Measurements from ENCODE around the gene BCL2L1.
"Not testable (repeated sequence)": the region's sequence is repeated elsewhere in the genome, so short reads cannot be mapped to it uniquely, and the experiment has no call there.

BCL2L1 gene

DNA sequence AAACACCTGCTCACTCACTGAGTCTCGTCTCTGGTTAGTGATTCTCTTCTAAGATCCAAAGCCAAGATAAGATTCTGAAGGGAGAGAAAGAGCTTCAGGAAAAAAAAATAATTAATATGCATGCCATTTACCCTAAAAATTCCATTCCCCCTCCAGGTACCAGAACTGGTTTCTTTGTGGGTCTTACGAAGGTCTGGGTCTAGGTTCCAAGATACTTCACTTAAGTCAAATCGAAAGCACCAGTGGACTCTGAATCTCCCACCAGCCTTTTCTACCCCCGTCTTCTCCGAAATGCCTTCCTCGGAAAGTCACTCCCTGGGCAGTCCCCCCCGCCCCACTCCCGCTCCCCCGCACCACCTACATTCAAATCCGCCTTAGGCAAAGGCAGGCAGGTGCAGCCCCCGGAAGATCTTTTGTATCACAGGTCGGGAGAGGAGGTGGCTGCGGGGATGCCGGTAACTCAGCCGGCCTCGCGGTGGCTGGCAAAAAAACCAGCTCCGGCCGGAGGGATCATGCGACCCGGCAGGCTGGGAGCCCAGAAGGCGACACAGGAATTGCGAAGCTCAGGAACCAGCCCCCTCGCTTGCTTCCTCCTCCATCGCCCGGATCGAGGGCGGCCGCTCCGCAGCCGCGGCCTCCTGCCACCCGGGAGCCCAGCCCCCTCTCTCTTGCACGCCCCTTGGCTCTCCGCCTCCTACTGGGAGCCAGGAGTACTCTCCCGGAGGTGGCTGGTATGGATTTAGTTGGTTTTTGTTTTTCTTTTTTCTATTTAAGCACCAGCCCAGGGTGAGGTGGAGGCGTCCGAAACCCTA is at the start of gene BCL2L1:
TSS of gene BCL2L1 (minus strand) at position 612 of the 812 bp plus-strand sequence. CDS start 650 bp downstream, outside the sequence.
- peak; percentile 74 for DNase-seq

DNA sequence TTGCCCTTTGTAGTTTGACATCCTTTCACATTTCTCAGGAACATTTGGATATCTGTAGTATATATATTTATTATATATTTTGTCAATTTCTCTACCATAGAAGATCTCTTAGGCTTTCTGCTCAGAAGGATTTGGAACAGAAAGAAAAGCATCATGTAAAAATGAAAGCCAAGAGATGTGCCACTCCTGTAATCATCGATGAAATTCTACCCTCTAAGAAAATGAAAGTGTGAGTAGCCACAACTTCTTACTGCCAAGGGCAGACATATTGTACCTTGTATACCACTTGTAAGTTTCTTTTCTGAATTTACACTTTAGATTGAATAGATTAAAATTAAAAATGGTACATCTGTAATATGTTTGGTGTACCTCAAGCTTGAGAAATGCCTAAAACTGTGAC is 47.6 kb upstream of the BCL2L1 start:
- no peak for DNase-seq

DNA sequence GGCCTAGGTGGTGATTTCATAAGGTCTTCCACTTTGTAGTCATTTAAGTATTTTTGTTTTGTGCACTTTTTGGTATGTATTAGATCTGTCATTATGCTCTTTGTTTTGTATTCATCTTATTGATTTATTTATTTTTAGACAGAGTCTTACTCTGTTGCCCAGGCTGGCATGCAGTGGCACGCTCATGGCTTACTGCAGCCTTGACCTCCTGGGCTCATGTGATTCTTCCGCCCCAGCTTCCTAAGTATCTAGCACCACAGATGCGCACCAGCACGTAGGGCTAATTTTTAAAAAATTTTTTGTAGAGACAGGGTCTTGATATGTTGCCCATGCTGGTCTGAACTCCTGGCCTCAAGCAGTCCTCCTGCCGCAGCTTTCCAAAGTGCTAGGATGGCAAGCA is 47.0 kb upstream of the BCL2L1 start:
- DNase-seq, result no peak

DNA sequence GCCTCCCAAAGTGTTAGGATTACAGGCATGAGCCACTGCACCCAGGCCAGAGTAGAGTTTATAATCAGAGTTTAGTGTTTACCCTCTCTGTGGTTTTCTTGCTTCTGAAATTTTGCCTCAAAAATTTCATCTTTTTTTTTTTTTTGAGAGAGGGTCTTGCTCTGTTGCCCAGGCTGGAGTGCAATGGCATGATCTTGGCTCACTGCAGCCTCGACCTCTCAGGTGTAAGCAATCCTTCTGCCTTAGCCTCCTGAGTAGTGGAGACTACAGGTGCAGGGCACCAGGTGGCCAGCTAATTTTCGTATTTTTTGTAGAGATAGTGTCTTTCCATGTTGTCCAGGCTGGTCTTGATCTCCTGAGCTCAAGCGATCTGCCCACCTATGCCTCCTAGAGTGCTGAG is 45.1 kb upstream of the BCL2L1 start:
- no peak for DNase-seq

DNA sequence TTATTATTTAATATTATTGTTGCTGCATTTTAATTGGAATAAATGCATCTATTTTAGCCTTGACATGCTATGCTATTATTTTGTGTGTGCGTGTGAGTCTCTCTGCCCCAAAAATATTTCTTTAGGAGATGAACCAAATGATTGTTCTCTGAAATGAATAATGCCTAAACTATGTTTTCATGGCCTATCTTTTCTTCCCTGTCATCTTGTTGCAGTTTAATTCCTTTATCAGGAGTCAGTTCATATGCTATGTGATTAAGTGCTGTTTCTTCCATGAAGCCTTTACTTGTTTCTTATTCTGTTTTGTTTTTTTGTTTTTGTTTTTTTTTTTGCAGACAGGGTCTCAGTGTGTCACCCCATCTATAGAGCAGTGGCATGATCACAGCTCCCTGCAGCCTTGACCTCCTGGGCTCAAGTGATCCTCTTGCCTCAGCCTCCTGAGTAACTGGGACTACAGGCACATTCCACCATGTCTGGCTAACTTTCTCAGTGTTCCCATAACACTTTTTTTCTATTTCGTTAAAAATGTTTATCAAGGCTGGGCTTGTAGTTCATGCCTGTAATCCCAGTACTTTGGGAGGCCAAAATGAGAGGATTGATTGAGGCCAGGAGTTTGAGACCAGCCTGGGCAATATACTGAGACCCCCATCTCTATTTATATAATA is 42.1 kb upstream of the BCL2L1 start:
- DNase-seq, result no peak

DNA sequence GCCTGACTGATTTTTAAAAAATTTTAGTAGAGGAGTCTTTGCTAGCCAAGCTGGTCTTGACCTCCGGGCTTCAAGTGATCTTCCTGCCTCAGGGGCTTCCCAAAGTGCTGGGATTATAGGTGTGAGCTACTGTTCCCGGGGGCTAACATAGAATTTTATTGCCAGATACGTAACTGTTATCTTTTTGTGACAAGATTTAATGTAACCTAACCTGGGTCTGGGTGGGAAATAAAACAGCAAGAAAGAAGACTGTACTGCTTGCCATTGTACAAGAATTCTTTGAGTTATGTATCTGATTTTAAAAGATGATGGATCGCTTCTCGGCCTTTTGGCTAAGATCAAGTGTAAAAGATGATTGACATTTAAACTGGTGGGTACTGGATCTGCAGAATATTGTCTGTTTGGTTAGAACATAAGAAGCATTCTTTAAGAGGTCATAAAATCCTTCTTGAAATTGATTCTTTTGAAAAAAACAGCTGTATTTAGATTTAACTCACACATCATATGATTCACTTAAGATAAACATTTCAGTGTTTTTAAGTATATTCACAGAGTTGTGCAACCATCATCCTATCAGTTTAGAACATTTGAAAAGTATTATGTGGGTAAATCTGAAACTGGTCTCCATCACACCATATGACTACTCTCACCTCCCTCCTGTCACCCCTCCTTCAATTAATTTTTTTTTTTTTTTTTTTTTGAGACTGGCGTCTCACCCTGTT is 38.0 kb upstream of the BCL2L1 start:
- DNase-seq, result no peak

DNA sequence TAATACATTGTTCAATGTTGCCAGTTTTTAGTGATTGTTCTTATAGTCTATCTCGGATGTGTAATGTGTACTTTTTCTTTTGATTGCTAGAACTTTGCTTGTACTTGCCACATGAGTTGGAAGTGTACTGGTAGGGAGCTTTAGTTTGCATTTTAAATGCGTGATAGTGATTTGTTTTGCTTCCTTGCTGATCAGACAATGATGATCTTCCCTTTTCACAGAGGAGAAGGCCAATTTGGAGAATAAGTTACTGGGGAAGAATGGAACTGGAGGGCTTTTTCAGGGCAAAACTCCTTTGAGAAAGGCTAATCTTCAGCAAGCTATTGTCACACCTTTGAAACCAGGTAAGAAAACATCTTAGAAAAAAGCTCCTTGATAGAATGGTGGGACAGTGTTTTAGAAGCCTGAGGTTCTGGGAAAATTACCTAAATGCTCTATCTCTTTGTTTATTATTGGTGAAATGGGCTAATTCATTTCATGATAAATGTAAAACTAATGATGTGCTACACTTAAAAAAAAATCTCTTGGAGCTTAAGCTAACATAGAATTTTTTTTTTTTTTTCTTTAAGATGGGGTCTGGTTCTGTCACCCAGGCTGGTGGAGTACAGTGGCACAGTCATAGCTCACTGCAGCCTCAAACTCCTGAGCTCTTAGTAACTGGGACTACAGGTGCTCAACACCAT is 37.3 kb upstream of the BCL2L1 start:
- no peak for DNase-seq

DNA sequence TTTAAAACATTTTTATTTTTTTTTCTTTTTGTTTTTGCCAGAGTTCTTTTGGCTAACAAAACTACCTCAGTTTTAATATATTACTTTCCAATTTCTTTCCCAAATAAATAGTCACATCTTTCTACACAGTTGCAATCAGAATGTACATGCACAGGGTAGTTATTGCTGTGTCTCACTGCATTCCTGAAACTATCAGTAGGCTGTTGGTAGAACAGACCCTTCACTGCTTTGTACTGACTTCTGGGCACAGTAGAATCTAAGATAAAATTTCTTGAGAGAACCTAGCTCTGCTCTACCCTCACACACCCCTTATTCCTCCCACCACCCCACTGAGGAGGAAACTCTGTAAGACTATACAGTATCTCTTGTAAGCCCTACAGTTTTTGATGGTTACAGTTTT is 36.3 kb upstream of the BCL2L1 start:
- no peak for DNase-seq

DNA sequence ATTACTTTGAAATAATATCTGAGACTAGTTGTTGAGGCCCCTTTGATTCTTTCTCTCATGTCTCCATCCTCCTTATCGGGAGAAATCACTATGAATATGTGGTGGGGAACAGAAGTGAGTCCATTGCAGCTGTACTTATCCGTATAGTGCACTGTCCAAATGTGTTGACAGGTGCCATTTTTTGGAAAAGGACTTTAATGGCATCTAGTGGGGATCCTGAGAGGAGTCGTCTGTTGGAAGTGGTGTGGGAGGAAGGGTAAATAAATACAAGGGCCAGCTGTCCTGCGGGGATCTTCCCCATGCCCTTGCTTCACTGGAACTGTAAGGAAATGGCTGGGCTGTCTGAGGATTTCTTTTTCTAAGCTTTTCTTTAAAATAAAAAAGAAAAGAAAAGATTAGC is 35.9 kb upstream of the BCL2L1 start:
- DNase-seq, result no peak

DNA sequence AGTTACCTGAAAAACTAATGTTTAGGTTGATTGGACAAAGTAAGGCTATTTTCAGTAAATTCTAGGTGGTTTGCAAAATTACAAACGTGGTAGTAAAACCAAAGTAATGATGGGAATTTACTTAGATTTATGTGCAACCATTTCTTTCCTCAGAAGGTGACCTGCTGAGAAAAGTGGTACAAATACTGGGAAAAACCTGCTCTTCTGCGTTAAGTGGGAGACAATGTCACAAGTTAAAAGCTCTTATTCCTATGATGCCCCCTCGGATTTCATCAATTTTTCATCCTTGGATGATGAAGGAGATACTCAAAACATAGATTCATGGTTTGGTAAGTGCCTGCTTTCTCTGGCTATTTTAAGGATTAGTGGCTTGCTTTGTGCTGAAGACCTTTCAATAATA is 34.6 kb upstream of the BCL2L1 start:
- DNase-seq, result no peak

DNA sequence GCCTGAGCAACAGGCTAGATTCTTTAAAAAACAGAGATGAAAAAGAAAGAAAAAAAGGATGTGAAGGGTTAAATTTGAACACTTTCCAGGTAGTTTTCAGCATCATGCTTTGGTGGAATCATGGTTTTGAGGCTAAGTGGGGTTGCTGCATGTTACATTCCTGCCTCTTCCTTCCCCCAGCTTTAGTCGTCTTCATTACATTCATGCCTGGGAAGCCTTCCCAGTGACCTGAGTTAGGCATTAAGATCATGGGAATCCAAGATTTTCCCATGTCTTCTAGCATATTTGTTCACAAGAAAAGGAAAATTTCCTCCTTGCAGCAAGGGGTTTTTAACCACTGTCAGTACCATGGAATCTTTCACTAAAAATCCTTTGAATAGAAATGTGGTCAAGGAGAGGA is 28.5 kb upstream of the BCL2L1 start:
- no peak for DNase-seq

DNA sequence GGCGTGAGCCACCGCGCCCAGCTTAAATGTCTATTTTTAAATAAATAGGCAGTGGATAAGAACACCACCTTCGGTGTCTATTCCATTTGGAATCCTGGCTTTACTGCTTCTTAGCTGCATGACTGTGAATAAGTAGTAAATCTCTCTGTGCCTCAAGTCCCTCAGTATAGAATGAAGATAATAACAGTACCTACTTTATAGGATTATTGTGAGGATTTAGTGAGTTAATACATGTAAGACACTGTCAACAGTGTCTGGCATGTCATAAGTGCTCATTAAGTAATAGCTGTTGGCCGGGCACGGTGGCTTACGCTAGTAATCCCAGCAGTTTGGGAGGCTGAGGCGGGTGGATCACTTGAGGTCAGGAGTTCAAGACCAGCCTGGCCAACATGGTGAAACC is 26.6 kb upstream of the BCL2L1 start:
- DNase-seq, result no peak

DNA sequence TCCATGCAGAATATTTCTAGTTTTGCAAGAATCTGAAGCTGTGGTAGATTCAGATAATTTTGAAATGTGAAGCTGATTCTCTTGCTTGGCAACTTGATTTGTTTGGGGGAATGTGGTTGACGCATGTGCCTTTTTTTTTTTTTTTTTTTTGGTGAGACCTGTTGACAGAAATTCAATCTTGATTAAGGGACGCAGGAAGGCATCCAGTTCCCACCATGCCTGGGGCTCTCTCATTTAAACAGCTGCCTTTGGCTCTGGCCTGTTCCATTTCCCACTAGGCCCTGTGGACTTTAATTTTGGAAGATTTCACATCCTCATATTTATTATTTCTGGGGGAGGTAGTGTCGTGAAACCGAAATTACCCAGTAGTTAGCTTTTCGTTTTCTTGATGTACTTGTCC is 25.0 kb upstream of the BCL2L1 start:
- DNase-seq, result no peak

DNA sequence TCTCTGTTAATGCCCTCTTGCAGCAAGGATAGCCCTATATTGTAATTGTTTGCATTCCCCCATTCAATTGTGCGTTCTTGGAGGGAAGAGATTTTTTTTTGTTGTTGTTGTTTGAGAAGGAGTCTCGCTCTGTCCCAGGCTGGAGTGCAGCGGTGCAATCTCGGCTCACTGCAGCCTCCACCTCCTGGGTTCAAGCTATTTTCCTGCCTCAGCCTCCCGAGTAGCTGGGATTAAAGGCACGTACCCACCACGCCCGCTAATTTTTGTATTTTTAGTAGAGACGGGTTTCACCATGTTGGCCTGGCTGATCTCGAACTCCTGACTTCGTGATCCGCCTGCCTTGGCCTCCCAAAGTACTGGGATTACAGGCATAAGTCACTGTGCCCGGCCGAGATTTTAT is 24.4 kb upstream of the BCL2L1 start:
- not testable (repeated sequence) for DNase-seq

DNA sequence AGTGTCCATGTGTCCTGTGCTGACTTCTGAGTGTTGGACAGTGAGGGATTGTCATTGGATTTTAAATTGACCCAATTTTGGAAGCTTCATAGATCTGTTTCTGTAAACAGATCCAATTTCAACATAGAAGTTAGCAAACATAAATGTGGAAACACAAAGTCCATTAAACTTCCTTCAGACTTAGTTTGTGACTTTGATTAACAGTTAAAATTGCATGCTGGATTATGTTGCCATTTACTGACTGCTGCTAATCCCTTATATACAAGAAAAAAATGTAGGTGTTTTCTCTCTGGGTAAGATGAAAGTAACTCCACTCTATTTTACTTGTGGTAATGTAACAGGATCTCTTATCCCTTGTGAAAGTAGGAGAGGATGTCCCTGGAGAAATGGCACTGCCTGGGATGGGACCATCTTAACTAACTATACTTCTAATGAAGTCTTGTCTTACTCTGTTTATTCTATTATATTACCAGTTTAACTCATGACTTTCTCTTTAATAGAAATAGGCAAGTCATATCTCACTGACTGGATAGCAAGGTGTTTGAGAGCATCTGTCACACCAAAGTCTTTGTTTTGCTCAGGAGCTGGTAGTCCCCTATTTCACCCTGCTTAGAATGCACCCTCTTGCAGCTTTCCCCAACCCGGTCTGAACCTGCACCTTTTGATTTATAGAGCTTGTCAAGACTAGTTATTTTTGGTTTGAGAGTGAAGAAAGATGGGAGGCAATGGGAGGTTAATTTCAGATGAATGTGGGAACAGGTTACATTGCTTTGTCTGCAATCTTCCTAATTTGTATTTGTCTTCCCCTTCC is 23.6 kb upstream of the BCL2L1 start:
- DNase-seq, result no peak

DNA sequence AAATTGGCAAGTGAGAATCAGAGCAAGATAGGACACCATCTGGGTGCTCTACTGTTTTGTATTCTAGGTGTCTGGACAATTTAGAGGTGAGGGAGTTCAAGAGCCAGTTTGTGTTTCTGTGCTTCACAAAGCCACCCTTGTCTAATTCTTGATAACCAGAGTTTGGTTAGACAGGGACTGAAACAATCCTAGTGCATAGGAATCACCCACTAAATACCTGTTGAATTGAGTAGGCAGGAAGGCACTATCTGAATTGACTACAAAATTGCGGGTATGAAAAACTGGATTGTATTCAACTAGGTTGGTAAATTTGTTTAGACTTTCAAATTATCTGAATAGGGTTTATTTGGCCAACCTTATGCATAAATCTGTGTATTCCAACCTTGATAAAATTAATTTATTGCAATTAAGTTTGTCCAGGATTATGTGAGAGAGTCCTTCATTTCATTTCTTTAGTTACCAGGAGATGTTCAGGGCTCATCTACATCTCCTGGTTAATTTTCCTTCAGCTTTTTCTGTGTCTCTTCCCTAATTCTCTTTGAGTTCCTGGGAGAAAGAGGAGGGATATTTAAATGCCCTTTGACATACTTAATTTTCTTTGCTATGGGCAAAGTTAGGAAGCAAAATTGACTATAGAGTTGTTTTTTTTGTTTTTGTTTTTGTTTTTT is 18.1 kb upstream of the BCL2L1 start:
- DNase-seq, result no peak

DNA sequence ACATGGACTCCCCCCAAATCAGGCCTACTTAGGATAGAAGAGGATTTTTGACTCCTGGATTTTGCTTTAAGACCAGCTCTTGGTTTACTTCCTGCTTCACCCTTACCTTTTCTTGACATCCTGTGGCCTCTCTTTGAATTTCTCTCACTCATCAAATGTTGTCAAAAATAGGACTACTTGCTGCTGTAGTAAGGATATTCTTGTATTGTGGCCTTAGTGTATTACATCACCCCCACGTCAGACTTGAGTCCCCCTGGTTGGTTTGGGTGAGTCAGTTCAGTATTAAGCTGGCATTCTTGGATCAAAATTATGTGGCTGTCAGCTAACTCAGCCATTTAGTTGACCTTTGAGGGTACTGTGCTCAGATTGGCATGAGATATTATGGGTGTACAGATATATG is 17.5 kb upstream of the BCL2L1 start:
- no peak for DNase-seq

DNA sequence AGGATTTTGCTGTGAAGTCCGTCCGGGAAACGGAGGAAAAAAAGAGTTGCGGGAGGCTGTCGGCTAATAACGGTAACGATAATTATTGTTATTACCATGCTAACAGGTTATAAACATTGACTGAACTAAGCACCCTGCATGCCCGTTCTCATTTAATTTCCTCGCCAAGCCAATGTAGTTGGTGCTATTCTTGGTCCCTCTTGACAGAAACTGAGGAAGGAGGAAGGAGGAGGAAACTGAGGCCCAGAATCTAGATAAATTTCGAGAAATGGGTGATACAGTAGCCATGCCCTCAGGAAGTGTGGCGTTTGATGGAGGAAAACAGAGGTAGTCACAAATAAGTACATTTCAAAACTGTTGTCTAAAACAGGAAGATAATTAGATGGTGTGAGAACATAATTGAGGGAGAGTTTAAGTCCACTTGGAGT is 16.9 kb upstream of the BCL2L1 start:
- DNase-seq, result no peak

DNA sequence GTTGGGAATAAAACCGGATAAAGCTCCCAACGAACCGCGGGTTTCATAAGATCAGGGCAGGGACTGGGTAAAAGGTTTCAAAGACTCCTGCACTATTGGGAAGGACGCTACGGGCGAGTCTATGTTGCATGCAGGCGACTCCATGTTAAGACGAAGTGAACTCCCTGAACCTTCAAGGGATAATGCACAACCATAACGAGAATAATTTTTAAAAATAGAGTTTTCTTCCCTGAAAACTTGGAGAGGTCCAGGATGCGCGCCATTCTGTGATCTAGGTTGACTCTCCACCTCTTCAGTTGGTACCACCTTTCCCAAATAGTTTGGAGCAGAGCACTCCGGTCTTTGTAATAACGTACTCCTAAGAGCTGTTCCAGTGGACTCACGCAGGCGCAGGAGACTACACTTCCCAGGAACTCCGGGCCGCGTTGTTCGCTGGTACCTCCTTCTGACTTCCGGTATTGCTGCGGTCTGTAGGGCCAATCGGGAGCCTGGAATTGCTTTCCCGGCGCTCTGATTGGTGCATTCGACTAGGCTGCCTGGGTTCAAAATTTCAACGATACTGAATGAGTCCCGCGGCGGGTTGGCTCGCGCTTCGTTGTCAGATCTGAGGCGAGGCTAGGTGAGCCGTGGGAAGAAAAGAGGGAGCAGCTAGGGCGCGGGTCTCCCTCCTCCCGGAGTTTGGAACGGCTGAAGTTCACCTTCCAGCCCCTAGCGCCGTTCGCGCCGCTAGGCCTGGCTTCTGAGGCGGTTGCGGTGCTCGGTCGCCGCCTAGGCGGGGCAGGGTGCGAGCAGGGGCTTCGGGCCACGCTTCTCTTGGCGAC is 16.3 kb upstream of the BCL2L1 start, which contains the start of gene TPX2:
TSS of gene TPX2 (plus strand) at position 562 of the 821 bp plus-strand sequence. CDS start 18,187 bp downstream, outside the sequence.
- peak; percentile 96 for DNase-seq

DNA sequence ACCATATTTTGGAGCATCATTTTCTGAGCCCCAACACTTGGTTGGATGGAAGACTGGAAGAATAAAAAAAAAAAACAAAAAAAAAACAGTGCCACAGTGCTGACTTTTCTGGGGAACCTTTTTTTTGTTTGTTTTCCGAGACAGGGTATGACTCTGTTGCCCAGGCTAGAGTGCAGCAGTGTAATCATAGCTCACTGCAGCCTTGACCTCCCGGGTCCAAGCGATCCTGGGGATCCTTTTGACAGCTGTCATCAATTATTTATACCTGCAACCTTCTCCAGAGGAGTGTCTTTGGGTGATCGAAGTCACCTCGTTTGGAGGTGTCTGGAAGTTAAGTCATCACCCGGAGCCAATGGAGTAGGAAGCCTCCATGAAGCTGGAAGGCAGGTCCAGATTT is 8.7 kb upstream of the BCL2L1 start:
- no peak for DNase-seq

Measured in NCI-H2029 treated with DMSO at 0.1 percent for 48 hours (cell line).